Immature natural killer cell (primary cell): Measurements from ENCODE around the gene PHOX2B. TPM values are rescaled to one million over a fixed set of nuclear protein-coding genes. Genes with fewer than 3 reads are reported as not detected.
"Not testable (repeated sequence)": the region's sequence is repeated elsewhere in the genome, so short reads cannot be mapped to it uniquely, and the experiment has no call there.

Source experiments
- DNase-seq, 3 donors: peaks; one replicate each; pipeline ENCODE4 v3.0.0; 2022; ENCODE audit warnings: mixed read lengths in 1 of 3
- H3K27ac Mint-ChIP-seq, 6 donors: one replicate each; pipeline ENCODE4 v1.8.0; 2020; ENCODE audit warnings: mixed read lengths in 6 of 6, mild to moderate bottlenecking in 5 of 6, inconsistent platforms in 4 of 6, moderate library complexity in 3 of 6
- H3K27me3 Mint-ChIP-seq, 3 donors: one replicate each; pipeline ENCODE4 v1.8.0; 2020 to 2021; ENCODE audit warnings: low read depth in 3 of 3, mild to moderate bottlenecking in 3 of 3, mixed read lengths in 3 of 3, moderate library complexity in 3 of 3, inconsistent platforms in 1 of 3
- H3K36me3 Mint-ChIP-seq, 3 donors: one replicate each; pipeline ENCODE4 v1.8.0; 2020; ENCODE audit warnings: mixed read lengths in 3 of 3, inconsistent platforms in 2 of 3, mild to moderate bottlenecking in 2 of 3
- H3K4me1 Mint-ChIP-seq, 2 donors: one replicate each; pipeline ENCODE4 v1.8.0; 2020; ENCODE audit warnings: inconsistent platforms in 2 of 2, mild to moderate bottlenecking in 2 of 2, mixed read lengths in 2 of 2, moderate library complexity in 1 of 2
- H3K4me3 Mint-ChIP-seq, 5 donors: one replicate each; pipeline ENCODE4 v1.8.0; 2020; ENCODE audit warnings: mild to moderate bottlenecking in 5 of 5, mixed read lengths in 5 of 5, inconsistent platforms in 3 of 5, moderate library complexity in 3 of 5
- H3K9me3 Mint-ChIP-seq, 6 donors: one replicate each; pipeline ENCODE4 v1.8.0; 2020; ENCODE audit warnings: mild to moderate bottlenecking in 6 of 6, mixed read lengths in 6 of 6, inconsistent platforms in 4 of 6, moderate library complexity in 3 of 6
- polyA plus RNA-seq, 3 donors: library from polyadenylated mRNA; unstranded; fragments of 300-500 nt; fragmentation: Illumina TruSeq; gene quantifications; one replicate each; pipeline ENCODE4 v1.2.3, GENCODE V29; 2021

PHOX2B gene
- polyA plus RNA-seq, 3 donors from 2014 or later, result not detected

DNA sequence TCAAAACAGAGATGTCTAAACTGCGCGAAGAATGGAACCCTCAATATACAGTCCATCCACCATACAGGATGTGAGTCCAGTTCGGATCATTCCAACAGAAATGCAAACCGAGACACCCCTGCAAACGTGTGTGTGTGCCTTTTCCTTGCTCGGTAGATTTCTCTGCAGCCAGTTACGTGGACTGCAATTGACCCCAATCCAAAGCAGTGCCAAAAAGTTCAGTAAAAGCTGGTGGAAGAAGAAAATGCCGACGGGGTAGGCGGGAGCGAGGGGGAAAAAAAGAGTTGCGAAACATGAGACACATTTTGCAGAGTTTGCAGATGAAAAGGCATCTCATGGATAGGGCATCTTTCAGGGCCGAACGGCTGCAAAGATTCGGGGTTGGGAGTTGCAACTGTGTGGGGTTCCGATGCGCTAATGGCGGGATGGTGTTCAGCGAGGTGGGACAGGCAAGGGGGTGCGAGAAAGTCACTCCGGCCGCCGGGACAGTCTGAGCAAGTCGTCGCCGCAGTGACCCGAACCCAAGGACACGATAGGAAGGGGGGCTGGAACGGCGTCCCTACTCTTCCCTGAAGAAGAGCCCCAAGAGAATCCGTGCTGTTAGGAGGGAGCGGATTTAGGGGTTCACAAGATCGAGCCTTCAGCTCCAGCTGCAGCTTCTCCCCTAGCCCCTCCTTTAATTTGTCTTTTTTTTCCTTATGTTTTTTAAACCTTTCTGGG is 3.8 kb downstream of the PHOX2B start:
- no peak overlapping the region for H3K27ac Mint-ChIP-seq
- peaks cover 3 to 11% (median 7%) of the 10 kb centered on the region in 3 donors for H3K36me3 Mint-ChIP-seq
- peaks cover 0 to 22% (median 9%) of the 10 kb centered on the region in 6 donors for H3K9me3 Mint-ChIP-seq
- H3K4me3 Mint-ChIP-seq, result no peak overlapping the region
- DNase-seq, result no peak
- H3K27me3 Mint-ChIP-seq, result peaks cover 8 to 39% (median 25%) of the 10 kb centered on the region in 3 donors
- H3K4me1 Mint-ChIP-seq, result no peaks in the 10 kb centered on the region

DNA sequence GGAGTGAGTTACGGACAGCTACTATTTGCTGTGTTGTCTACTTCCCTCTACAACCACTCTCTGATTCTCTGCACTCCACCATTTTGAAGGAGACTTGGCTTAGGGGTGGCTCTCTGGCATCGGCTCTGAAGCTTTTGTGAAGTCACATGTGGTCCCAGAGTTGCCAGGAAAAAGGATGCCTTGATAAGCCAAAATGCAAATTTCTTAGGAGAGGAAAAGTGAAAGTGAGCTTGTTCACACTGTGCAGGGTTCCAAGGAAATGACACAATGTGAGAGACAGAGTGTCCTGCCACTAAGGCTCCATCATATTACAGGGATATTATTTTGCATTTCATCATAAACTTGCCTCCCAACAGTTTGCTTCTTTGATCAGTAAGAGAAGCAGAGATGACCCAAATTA is 7.2 kb downstream of the PHOX2B start:
- H3K27me3 Mint-ChIP-seq, result peaks cover 6 to 19% (median 8%) of the 10 kb centered on the region in 3 donors
- no peak overlapping the region for H3K27ac Mint-ChIP-seq
- H3K36me3 Mint-ChIP-seq, result peaks cover 0 to 7% (median 7%) of the 10 kb centered on the region in 3 donors

DNA sequence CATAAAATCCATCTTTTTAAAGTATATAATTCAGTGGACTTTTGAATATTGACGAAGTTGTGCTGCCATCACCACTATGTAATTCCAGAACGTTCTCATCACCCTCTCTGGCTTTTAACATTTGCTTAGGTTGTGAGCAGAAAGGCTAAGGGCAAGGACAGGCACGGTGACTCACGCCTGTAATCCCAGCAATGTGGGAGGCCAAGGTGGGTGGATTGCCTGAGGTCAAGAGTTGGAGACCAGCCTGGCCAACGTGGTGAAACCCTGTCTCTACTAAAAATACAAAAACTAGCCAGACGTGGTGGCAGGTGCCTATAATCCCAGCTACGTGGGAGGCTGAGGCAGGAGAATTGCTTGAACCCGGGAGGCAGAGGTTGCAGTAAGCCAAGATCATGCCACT is 11.0 kb downstream of the PHOX2B start:
- not testable (repeated sequence) for H3K27me3 Mint-ChIP-seq, DNase-seq, H3K4me3 Mint-ChIP-seq, H3K4me1 Mint-ChIP-seq, H3K9me3 Mint-ChIP-seq, H3K36me3 Mint-ChIP-seq, H3K27ac Mint-ChIP-seq

More for the DNA sequence above, 7.2 kb downstream of the PHOX2B start:
- Mint-ChIP-seq H3K4me3 (no peak overlapping the region), H3K9me3 (peaks cover 0 to 12% (median 8%) of the 10 kb centered on the region in 6 donors), H3K4me1 (no peaks in the 10 kb centered on the region)
- no peak for DNase-seq

DNA sequence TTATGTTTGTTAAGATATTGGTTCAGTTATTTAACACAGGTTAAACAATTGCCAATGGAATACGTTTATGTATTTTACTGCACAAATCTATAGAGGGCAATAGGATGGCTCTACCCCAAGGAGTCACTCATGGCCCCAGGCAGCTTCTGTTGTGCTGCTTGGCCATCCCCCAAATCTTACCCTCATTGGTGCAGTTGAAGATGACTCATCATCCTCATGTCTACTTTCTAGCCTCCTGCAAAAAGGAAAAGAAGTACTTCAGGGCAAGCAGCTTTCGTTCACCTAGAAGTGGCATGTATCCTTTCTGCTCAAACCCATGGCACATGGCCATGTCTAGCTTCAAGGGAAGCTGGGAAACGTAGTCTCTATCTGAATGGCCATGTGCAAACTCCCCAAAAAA is 14.2 kb downstream of the PHOX2B start:
- Mint-ChIP-seq H3K36me3 (no peaks in the 10 kb centered on the region), H3K27me3 (peaks cover 0 to 5% (median 0%) of the 10 kb centered on the region in 3 donors), H3K27ac (no peak overlapping the region), H3K4me3 (no peak overlapping the region), H3K9me3 (peaks cover 0 to 7% (median 3%) of the 10 kb centered on the region in 6 donors), H3K4me1 (no peaks in the 10 kb centered on the region)
- DNase-seq, result no peak

DNA sequence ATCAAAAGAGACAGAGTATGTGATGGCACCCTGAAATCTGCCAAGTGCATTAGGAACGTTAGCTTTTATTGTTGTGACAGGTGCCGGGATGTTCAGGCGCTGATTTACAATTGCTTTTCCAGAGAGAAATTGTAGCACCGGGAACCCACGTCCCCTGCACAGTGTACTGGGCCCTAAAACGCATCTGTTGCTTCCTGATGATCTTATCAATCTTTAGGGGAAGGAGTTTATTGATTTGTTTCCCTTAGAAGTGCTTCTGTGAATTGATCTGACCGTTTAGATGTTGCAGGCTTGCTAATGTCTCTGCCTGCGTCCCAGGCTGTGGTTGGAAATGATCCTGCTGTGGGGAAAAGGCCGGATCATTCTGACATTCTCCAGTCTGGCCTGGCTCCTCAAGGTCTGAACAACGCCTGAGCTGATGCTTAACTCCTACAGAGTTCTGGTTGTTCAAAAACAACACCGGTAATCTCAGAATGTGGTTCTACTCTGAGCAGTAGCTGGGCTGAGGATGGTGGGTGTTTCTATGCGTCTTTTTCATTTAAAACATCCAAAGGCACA is 16.9 kb downstream of the PHOX2B start:
- Mint-ChIP-seq H3K27me3 (peaks cover 0 to 7% (median 0%) of the 10 kb centered on the region in 3 donors), H3K9me3 (peaks cover 0 to 14% (median 2%) of the 10 kb centered on the region in 6 donors), H3K4me3 (no peak overlapping the region), H3K27ac (no peak overlapping the region), H3K36me3 (no peaks in the 10 kb centered on the region), H3K4me1 (no peaks in the 10 kb centered on the region)
- no peak for DNase-seq

DNA sequence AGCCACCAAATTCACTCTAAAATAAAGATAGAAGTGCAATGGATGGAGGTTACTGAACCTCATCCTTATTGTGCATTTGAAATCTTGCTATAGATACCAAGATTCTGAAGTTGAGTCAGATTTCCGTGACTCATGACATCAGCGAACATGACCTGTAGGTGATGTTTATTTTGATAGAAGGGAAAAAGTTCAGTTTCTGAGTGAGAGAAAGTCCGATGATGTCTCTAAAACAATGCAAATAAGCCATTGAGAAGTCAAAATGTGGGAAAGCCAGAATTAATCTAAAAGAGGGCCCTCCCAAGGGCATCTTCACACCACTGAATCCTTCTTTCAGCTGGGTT is 20.0 kb downstream of the PHOX2B start:
- peaks cover 5 to 17% (median 10%) of the 10 kb centered on the region in 6 donors for H3K9me3 Mint-ChIP-seq
- H3K27me3 Mint-ChIP-seq, result peaks cover 0 to 7% (median 0%) of the 10 kb centered on the region in 3 donors
- H3K36me3 Mint-ChIP-seq, result peaks cover 0 to 5% (median 0%) of the 10 kb centered on the region in 3 donors
- H3K27ac Mint-ChIP-seq, result no peak overlapping the region
- H3K4me3 Mint-ChIP-seq, result no peak overlapping the region
- H3K4me1 Mint-ChIP-seq, result no peaks in the 10 kb centered on the region
- DNase-seq, result no peak

DNA sequence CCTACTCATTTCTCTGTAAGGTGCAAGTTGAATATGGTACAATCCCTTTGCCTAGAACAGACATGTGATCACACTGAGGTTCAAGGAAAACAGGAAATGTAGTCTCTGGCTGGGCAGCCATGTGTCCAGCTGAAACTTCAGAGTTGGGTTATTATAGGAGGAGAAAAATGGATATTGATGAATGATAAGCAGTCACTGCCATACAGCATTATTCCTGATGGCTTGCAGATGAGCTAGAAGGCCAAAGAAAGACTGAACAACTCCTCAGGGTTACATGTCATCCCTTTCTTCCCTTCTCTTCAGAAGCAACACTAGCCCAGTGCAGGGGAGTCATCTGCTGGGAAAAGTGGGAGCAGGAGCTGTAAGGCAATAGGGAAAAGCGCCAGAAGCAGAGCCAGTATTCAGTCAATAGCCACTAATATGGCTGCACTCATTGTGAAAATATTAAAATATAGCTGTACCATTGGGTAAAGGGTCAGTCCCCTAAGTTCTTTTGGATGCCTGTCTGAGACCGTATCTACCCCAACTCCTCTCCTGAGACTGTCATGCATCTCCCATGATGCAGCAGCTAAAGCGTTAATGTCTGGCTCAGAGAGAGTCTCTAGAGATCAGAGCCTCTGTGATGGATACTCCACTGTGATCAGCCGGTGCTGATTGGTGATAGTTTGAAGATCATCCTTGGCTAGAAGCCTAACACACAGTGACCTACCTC is 20.5 kb downstream of the PHOX2B start:
- Mint-ChIP-seq H3K36me3 (peaks cover 0 to 5% (median 0%) of the 10 kb centered on the region in 3 donors), H3K4me3 (no peak overlapping the region), H3K27me3 (peaks cover 0 to 7% (median 0%) of the 10 kb centered on the region in 3 donors), H3K9me3 (peaks cover 5 to 17% (median 11%) of the 10 kb centered on the region in 6 donors), H3K27ac (no peak overlapping the region), H3K4me1 (no peaks in the 10 kb centered on the region)
- DNase-seq, result no peak

DNA sequence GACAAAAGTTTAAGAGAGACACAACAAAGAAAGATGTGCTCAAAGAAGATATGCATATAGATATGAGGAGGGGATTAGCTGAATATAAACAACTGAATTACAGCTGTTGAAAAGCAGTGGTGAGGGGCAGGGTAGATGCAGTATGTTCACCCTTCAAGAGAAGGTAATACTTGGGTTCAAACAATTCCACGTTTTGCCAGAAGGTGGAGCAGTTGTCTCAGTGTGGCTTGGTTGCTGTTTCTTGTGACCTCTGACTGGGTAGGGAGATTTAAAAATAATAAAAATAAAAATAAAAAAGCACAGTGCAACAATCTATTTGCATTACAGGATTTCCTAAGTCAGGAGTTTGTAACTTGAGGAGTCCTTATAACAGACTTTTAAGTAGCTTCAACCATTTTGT is 23.3 kb downstream of the PHOX2B start:
- Mint-ChIP-seq H3K4me3 (no peak overlapping the region), H3K36me3 (peaks cover 0 to 5% (median 0%) of the 10 kb centered on the region in 3 donors), H3K9me3 (peaks cover 5 to 18% (median 12%) of the 10 kb centered on the region in 6 donors), H3K27me3 (peaks cover 0 to 6% (median 0%) of the 10 kb centered on the region in 3 donors), H3K4me1 (no peaks in the 10 kb centered on the region), H3K27ac (no peak overlapping the region)
- DNase-seq, result no peak

DNA sequence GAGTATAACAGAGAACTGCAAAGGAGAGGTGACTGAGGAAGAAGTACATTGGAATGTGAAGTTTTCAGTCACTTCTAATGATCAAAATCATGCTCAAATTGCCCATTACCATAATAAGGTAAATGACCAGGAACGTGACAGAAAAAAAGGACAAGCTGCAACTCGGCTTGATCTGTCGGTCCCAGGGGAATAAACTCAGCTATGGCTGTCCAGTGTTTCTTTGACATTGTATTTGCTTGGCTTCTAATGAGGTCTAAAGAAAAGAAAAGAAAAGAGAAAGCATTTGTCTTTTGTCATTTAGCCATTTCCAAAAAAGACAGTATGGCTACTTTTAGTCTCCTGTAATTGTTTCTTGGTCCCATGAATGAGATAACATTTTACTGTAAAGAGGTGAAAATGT is 25.2 kb downstream of the PHOX2B start:
- Mint-ChIP-seq H3K27me3 (peaks cover 0 to 2% (median 0%) of the 10 kb centered on the region in 3 donors), H3K27ac (no peak overlapping the region), H3K9me3 (peaks cover 5 to 23% (median 12%) of the 10 kb centered on the region in 6 donors), H3K4me1 (no peaks in the 10 kb centered on the region), H3K4me3 (no peak overlapping the region), H3K36me3 (peaks cover 0 to 12% (median 0%) of the 10 kb centered on the region in 3 donors)
- no peak for DNase-seq

DNA sequence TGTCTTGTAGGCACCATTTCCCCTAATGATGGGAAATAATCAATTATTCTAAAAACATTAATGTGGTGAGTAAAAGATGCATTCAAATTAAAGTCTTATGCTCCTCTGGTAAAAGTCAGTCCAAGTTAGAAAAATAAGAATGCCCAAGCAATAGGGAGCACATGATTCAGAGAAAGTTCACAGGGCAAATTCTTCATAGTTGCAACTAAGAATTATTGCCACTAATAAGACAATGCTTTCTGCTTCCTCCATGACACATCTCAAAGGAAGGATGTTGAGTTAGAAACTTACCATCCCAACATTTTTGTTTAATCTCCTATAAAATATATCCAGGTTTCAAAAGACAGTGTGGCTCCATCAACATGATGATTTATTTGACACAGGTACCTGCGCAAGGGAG is 26.3 kb downstream of the PHOX2B start:
- Mint-ChIP-seq H3K9me3 (peaks cover 5 to 23% (median 12%) of the 10 kb centered on the region in 6 donors), H3K36me3 (peaks cover 0 to 12% (median 0%) of the 10 kb centered on the region in 3 donors), H3K4me1 (no peaks in the 10 kb centered on the region), H3K27ac (no peak overlapping the region), H3K4me3 (no peak overlapping the region), H3K27me3 (peaks cover 0 to 2% (median 0%) of the 10 kb centered on the region in 3 donors)
- DNase-seq, result no peak

DNA sequence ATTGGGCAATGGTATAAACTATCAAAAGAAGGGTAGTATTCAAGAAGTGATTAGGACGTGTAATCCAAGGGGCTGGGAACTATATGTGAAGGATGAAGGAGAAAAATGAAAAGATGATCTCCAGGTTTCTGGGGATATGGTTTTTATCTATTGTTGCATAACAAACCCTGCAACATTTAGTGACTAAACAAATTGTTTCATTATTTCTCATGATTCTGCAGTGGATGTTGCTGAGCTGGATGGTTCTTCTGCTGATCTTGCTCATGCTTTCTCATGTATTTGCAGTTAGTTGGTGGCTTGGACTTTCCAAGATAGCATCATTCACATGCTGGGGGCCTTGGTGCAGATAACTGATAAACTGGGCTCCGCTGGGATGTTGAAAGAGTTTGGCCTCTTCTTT is 29.1 kb downstream of the PHOX2B start:
- no peaks in the 10 kb centered on the region for H3K4me1 Mint-ChIP-seq
- H3K27me3 Mint-ChIP-seq, result peaks cover 0 to 4% (median 0%) of the 10 kb centered on the region in 3 donors
- no peak for DNase-seq
- peaks cover 0 to 7% (median 0%) of the 10 kb centered on the region in 3 donors for H3K36me3 Mint-ChIP-seq
- no peak overlapping the region for H3K4me3 Mint-ChIP-seq
- peaks cover 0 to 22% (median 4%) of the 10 kb centered on the region in 6 donors for H3K9me3 Mint-ChIP-seq
- H3K27ac Mint-ChIP-seq, result no peak overlapping the region

DNA sequence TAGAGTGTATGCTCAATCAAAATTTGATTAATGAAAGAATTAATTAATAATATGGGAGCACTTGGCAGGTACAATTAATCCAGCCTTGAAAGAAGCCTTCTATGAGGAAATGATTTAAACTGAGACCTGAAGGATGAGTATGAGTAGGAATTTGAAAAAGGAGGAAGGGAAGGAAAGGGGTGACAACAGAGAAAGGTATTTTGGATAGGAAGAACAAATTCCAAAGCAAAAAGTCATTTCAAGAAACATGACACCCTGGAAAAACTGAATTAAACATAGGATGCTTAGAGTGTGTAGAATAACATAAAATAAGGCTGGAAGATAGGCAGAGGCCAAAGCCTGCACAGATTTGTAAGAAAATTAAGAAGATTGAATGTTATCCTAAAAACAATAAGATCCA is 29.6 kb downstream of the PHOX2B start:
- no peak for DNase-seq
- Mint-ChIP-seq H3K27me3 (peaks cover 0 to 4% (median 0%) of the 10 kb centered on the region in 3 donors), H3K4me3 (no peak overlapping the region), H3K36me3 (peaks cover 0 to 7% (median 0%) of the 10 kb centered on the region in 3 donors), H3K27ac (no peak overlapping the region), H3K9me3 (peaks cover 0 to 22% (median 4%) of the 10 kb centered on the region in 6 donors), H3K4me1 (no peaks in the 10 kb centered on the region)

DNA sequence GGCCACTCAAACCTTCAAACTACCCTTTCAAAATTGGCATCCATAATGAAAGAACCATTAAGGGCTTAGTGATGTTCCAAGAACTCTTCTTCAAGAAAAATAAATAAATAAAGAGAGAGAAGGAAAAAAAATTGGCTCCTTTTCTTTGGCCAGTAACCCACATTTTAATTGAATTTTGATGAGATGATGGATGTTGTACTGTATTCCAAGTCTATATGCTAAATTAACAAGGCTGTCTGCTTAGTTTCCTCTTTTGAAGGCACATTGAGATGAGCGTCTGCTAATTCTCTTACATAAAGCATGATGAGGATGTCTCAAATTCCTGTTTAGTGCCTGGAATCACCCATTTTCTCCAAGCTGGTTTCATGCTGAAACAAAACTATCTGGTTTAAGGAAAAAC is 33.4 kb downstream of the PHOX2B start:
- Mint-ChIP-seq H3K36me3 (peaks cover 0 to 7% (median 0%) of the 10 kb centered on the region in 3 donors), H3K27ac (no peak overlapping the region), H3K4me3 (no peak overlapping the region), H3K4me1 (no peaks in the 10 kb centered on the region), H3K27me3 (peaks cover 0 to 4% (median 0%) of the 10 kb centered on the region in 3 donors), H3K9me3 (peaks cover 0 to 20% (median 3%) of the 10 kb centered on the region in 6 donors)
- DNase-seq, result no peak
